ENCODE data around the gene EAF2.

DNA sequence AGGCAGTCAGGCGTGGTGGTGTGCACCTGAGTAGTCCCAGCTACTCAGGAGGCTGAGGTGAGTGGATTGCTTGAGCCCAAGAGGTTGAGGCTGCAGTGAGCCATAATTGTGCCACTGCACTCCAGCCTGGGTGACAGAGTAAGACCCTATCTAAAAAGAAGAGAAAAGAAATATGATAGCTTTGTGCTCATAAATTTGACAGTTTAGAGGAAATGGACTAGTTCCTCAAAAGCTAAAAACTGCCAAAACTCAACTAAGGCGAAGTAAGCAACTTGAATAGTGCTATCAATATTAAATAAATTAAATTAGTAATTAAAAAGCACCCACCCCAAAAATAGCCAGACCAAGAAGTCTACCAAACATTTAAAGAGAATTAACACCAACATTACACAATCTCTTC is 34.7 kb downstream of the EAF2 start:
- TF ChIP-seq, protein P1, sequence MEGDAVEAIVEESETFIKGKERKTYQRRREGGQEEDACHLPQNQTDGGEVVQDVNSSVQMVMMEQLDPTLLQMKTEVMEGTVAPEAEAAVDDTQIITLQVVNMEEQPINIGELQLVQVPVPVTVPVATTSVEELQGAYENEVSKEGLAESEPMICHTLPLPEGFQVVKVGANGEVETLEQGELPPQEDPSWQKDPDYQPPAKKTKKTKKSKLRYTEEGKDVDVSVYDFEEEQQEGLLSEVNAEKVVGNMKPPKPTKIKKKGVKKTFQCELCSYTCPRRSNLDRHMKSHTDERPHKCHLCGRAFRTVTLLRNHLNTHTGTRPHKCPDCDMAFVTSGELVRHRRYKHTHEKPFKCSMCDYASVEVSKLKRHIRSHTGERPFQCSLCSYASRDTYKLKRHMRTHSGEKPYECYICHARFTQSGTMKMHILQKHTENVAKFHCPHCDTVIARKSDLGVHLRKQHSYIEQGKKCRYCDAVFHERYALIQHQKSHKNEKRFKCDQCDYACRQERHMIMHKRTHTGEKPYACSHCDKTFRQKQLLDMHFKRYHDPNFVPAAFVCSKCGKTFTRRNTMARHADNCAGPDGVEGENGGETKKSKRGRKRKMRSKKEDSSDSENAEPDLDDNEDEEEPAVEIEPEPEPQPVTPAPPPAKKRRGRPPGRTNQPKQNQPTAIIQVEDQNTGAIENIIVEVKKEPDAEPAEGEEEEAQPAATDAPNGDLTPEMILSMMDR (conservative IDR thresholded peaks at IDR 0.05 in 1 of 2, IDR thresholded peaks at IDR 0.05 in 1 of 2; ENCODE audit: extremely low read depth in 1 of 2, insufficient read depth in 1 of 2, low read depth in 1 of 2, low read length in 2 of 2): no peak
- TF ChIP-seq EZH2 (IDR thresholded peaks at IDR 0.05; ENCODE audit: borderline replicate concordance, low read length): no peak

Data from mammary epithelial cell (primary cell).